Ishikawa (cell line): ENCODE data around the gene TSPOAP1.

ENCODE experiments used
- CEBPB ChIP-seq: IDR thresholded peaks from 2 replicates; pipeline ENCODE4 v1.6.1; 2012
- CREB1 ChIP-seq: IDR thresholded peaks from 2 replicates; pipeline ENCODE4 v1.6.1; 2012; ENCODE audit warnings: low read depth
- EGR1 ChIP-seq: IDR thresholded peaks from 2 replicates; pipeline ENCODE4 v1.6.1; 2012
- EP300 ChIP-seq: IDR thresholded peaks from 2 replicates; pipeline ENCODE4 v1.6.1; 2012; ENCODE audit warnings: borderline replicate concordance
- FOXM1 ChIP-seq: IDR thresholded peaks from 2 replicates; pipeline ENCODE4 v1.6.1; 2012; ENCODE audit warnings: low read depth, borderline replicate concordance
- MAX ChIP-seq: IDR thresholded peaks from 2 replicates; pipeline ENCODE4 v1.6.1; 2012
- NFIC ChIP-seq: IDR thresholded peaks from 2 replicates; pipeline ENCODE4 v1.6.1; 2012
- RAD21 ChIP-seq: IDR thresholded peaks from 2 replicates; pipeline ENCODE4 v1.6.1; 2012; ENCODE audit warnings: low read depth
- REST ChIP-seq: IDR thresholded peaks from 2 replicates; pipeline ENCODE4 v1.6.1; 2012; ENCODE audit warnings: low read depth, mild to moderate bottlenecking
- TAF1 ChIP-seq: IDR thresholded peaks from 2 replicates; pipeline ENCODE4 v1.6.1; 2012; ENCODE audit warnings: low read depth, mild to moderate bottlenecking
- TCF12 ChIP-seq: IDR thresholded peaks from 2 replicates; pipeline ENCODE4 v1.6.1; 2012; ENCODE audit warnings: low read depth
- TEAD4 ChIP-seq: IDR thresholded peaks from 2 replicates; pipeline ENCODE4 v1.6.1; 2012
- USF1 ChIP-seq: IDR thresholded peaks from 2 replicates; pipeline ENCODE4 v1.6.1; 2012
- YY1 ChIP-seq: IDR thresholded peaks from 2 replicates; pipeline ENCODE4 v1.6.1; 2012; ENCODE audit warnings: low read depth
- ZBTB7A ChIP-seq: IDR thresholded peaks from 2 replicates; pipeline ENCODE4 v1.6.1; 2012; ENCODE audit warnings: low read depth

Gene TSPOAP1

GRCh38 chr17:58351831-58352595 is 23.4 kb upstream of the TSPOAP1 start, which contains the start of gene SUPT4H1:
Gene SUPT4H1, minus strand, starts transcription at chr17:58352201. Its CDS starts 66 bp downstream, at chr17:58352135.
- peak; percentile 13; the same call in 1 of the 2 replicates for TF ChIP-seq CREB1
- TF ChIP-seq FOXM1 = no peak
- TF ChIP-seq CEBPB = no peak
- peak; percentile 20; the same call in 1 of the 2 replicates for TF ChIP-seq RAD21
- no peak for TF ChIP-seq NFIC
- no peak for TF ChIP-seq ZBTB7A
- TF ChIP-seq TCF12 = peak; percentile 72
- no peak for TF ChIP-seq TEAD4
- peak; percentile 62 for TF ChIP-seq MAX
- TF ChIP-seq YY1 = no peak; the same call in 1 of the 2 replicates
- no peak for TF ChIP-seq REST
- no peak for TF ChIP-seq USF1
- TF ChIP-seq EP300 = peak; percentile 46; the same call in 1 of the 2 replicates
- TF ChIP-seq EGR1 = peak; percentile 60
- TF ChIP-seq TAF1 = peak; percentile 64

- TF ChIP-seq EGR1 (no peak), CEBPB (no peak), ZBTB7A (no peak), USF1 (no peak), TEAD4 (no peak), TCF12 (no peak), MAX (no peak), NFIC (no peak), YY1 (no peak), REST (no peak), FOXM1 (no peak), RAD21 (no peak), TAF1 (no peak), CREB1 (no peak), EP300 (no peak)
Measured at GRCh38 chr17:58351182-58351581, 22.6 kb upstream of the TSPOAP1 start.

GRCh38 chr17:58348038-58348437 is 19.4 kb upstream of the TSPOAP1 start:
- TF ChIP-seq YY1 = no peak
- no peak for TF ChIP-seq NFIC
- no peak for TF ChIP-seq RAD21
- TF ChIP-seq FOXM1 = no peak
- no peak for TF ChIP-seq USF1
- no peak for TF ChIP-seq EP300
- no peak for TF ChIP-seq REST
- TF ChIP-seq CEBPB = no peak
- no peak for TF ChIP-seq CREB1

- TF ChIP-seq TAF1 = no peak
- no peak for TF ChIP-seq FOXM1
Measured at GRCh38 chr17:58345500-58345899, 16.9 kb upstream of the TSPOAP1 start.
